ENCODE measurements around the gene CIRBP.

DNA sequence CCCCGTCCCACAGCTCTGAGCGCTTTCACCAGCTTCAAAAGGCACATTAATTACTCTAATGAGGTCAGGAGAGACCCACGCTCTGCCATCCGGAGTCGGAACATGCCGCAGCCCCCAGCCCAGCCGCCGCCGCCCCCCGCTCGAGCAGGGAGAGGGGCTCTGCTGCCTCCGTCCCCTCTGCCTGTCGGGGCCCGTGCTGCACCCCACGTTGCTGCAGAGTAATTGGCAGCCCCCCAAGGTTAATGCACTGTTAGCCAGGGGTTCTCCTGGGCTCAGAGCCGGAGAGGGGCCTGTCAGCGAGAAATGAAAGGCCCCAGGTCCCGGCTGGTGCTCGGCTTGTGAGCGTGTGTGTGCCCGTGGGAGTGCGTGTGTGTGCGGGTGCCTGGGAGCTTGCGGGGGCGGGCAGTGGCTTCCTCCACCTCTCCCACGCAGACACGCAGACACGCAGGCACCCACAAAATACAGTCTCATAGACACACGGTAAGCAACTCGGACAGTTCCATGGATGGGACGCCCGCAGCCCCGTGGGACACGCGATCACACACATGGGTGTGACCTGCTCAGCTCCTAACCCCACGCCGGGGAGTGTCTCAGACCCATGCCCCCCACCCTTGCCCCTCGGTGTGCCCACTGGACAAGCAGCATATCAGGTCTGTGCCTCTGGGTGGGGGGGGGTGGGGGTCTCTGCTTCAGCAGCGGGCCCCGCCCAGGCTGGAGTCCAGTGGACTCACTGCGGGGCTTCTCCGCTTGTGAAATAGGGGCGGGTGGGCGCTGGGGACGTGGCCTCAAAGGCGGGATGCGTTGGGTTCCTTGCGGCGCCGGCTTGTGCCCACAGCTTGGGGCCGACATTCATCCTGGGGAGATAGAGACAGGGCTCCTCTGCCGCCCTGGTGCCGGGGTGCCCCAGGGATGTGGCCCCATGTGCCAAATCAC lies 11.8 kb downstream of the CIRBP start:
- TF ChIP-seq, protein P1, sequence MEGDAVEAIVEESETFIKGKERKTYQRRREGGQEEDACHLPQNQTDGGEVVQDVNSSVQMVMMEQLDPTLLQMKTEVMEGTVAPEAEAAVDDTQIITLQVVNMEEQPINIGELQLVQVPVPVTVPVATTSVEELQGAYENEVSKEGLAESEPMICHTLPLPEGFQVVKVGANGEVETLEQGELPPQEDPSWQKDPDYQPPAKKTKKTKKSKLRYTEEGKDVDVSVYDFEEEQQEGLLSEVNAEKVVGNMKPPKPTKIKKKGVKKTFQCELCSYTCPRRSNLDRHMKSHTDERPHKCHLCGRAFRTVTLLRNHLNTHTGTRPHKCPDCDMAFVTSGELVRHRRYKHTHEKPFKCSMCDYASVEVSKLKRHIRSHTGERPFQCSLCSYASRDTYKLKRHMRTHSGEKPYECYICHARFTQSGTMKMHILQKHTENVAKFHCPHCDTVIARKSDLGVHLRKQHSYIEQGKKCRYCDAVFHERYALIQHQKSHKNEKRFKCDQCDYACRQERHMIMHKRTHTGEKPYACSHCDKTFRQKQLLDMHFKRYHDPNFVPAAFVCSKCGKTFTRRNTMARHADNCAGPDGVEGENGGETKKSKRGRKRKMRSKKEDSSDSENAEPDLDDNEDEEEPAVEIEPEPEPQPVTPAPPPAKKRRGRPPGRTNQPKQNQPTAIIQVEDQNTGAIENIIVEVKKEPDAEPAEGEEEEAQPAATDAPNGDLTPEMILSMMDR (IDR thresholded peaks at IDR 0.05; ENCODE audit: low read depth, low read length, missing input control): no peak
- TF ChIP-seq, protein P2, sequence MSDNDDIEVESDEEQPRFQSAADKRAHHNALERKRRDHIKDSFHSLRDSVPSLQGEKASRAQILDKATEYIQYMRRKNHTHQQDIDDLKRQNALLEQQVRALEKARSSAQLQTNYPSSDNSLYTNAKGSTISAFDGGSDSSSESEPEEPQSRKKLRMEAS (IDR thresholded peaks at IDR 0.05): no peak
- TF ChIP-seq RAD21 (IDR thresholded peaks at IDR 0.05) (no peak), SP1 (IDR thresholded peaks at IDR 0.05) (no peak), TAF1 (conservative IDR thresholded peaks at IDR 0.05) (no peak), ZBTB33 (IDR thresholded peaks at IDR 0.05) (no peak)

All from liver (tissue), 3 donors.